Keratinocyte (primary cell): ENCODE measurements around the gene SMIM36. TPM values are rescaled to one million over a fixed set of nuclear protein-coding genes. Genes with fewer than 3 reads are reported as not detected.
"Not testable (repeated sequence)": the region's sequence is repeated elsewhere in the genome, so short reads cannot be mapped to it uniquely, and the experiment has no call there.

Experiments used
- DNase-seq: peaks from one replicate; pipeline ENCODE4 v3.0.0-alpha.2; 2011; ENCODE audit warnings: low read depth, missing footprints, low spot score
- FAIRE-seq: peaks from 2 replicates; lab custom pipeline; 2011; peaks lifted over from hg19 to GRCh38; lab: Jason Lieb, UNC
- H2AFZ ChIP-seq: 2 replicates; pipeline ENCODE4 v1.6.0; 2012; ENCODE audit warnings: low read length, control low read depth, inconsistent platforms; ENCODE audit not compliant: control insufficient read depth
- H3K27ac ChIP-seq: 2 replicates; pipeline ENCODE4 v1.5.1; 2011; ENCODE audit warnings: low read length; ENCODE audit not compliant: control insufficient read depth, insufficient read depth
- H3K27me3 ChIP-seq: 3 replicates; pipeline ENCODE4 v1.6.0; 2011; ENCODE audit warnings: low read length; ENCODE audit not compliant: control insufficient read depth, insufficient read depth; ENCODE audit errors: extremely low read depth
- H3K36me3 ChIP-seq, 2 experiments: 2 replicates in 1 of 2; 3 replicates in 1 of 2; pipeline ENCODE4 v1.5.1; 2011; ENCODE audit warnings: low read length in 2 of 2, mild to moderate bottlenecking in 1 of 2; ENCODE audit not compliant: control insufficient read depth in 2 of 2, insufficient read depth in 2 of 2; ENCODE audit errors: extremely low read depth in 1 of 2
- H3K4me1 ChIP-seq: 3 replicates; pipeline ENCODE4 v1.5.1; 2011; ENCODE audit warnings: low read length; ENCODE audit not compliant: control insufficient read depth, insufficient read depth; ENCODE audit errors: extremely low read depth
- H3K4me2 ChIP-seq: 3 replicates; pipeline ENCODE4 v1.6.0; 2011; ENCODE audit warnings: low read depth, low read length; ENCODE audit not compliant: control insufficient read depth, insufficient read depth; ENCODE audit errors: extremely low read depth
- H3K4me3 ChIP-seq, 3 experiments: fragments of 200-600 bp in 1 of 3; sonication (generic) in 1 of 3; 2 replicates in 2 of 3; 3 replicates in 1 of 3; pipeline ENCODE4 v1.5.1; 2011 to 2016; ENCODE audit warnings: low read length in 3 of 3, mild to moderate bottlenecking in 3 of 3, control low read depth in 2 of 3, inconsistent platforms in 1 of 3, low read depth in 1 of 3, mixed read lengths in 1 of 3, mixed run types in 1 of 3, moderate library complexity in 1 of 3; ENCODE audit not compliant: control insufficient read depth in 2 of 3, insufficient read depth in 2 of 3; ENCODE audit errors: extremely low read depth in 1 of 3
- H3K79me2 ChIP-seq: 2 replicates; pipeline ENCODE4 v1.6.0; 2012; ENCODE audit warnings: low read length; ENCODE audit not compliant: control insufficient read depth, insufficient read depth
- H3K9ac ChIP-seq: 3 replicates; pipeline ENCODE4 v1.6.0; 2011; ENCODE audit warnings: low read length; ENCODE audit not compliant: control insufficient read depth, insufficient read depth; ENCODE audit errors: extremely low read depth
- H3K9me1 ChIP-seq: 3 replicates; pipeline ENCODE4 v1.6.0; 2011; ENCODE audit warnings: low read length; ENCODE audit not compliant: control insufficient read depth, insufficient read depth; ENCODE audit errors: extremely low read depth
- H3K9me3 ChIP-seq: 2 replicates; pipeline ENCODE4 v1.5.1; 2012; ENCODE audit warnings: low read depth, low read length; ENCODE audit not compliant: control insufficient read depth
- H4K20me1 ChIP-seq: 3 replicates; pipeline ENCODE4 v1.6.0; 2011; ENCODE audit warnings: low read length; ENCODE audit not compliant: control insufficient read depth, insufficient read depth; ENCODE audit errors: extremely low read depth
- EZH2 ChIP-seq: IDR thresholded peaks from one replicate; pipeline ENCODE4 v1.6.1; 2012; ENCODE audit warnings: inconsistent platforms, mild to moderate bottlenecking, low read length, moderate library complexity
- dilution Hi-C: fragments of 300-500 bp; cut with MboI; formaldehyde crosslinking; loops from one replicate; pipeline ENCODE4 v1.7.0; 2020; ENCODE audit warnings: low sequenced_read_pairs; ENCODE audit not compliant: extremely low pct_ligation_motif_present
- polyA plus RNA-seq, 5 experiments: library from polyadenylated mRNA; depleted of rRNA in 3 of 5; stranded (reverse) in 3 of 5; stranded (forward) in 1 of 5; unstranded in 1 of 5; fragments of >200 nt; gene quantifications; 1 replicate in 1 of 5; 2 replicates in 3 of 5; 3 replicates in 1 of 5; pipeline versions ENCODE4 v1.2.1 to v1.2.3, GENCODE V29; 2011 to 2012; ENCODE audit warnings: missing spikeins in 2 of 5, low read depth in 1 of 5, low replicate concordance in 1 of 5
- TF ChIP-seq, protein P1 (sequence below), 3 experiments: IDR thresholded peaks in 1 of 3; conservative IDR thresholded peaks in 1 of 3; optimal IDR thresholded peaks in 1 of 3; 2 replicates in 2 of 3; 3 replicates in 1 of 3; pipeline versions ENCODE3 to v1.5.1; 2011; ENCODE audit warnings: low read length in 3 of 3, mild to moderate bottlenecking in 3 of 3, moderate library complexity in 2 of 3, control low read depth in 1 of 3, inconsistent platforms in 1 of 3; ENCODE audit not compliant: insufficient read depth in 2 of 3; ENCODE audit errors: extremely low read depth in 1 of 3

The SMIM36 gene
- polyA plus RNA-seq, 1 donor (not counting 4 experiments of a cell fraction or from before 2014, with no cell fraction given) = not detected

- Histone ChIP-seq H3K27ac (no peak overlapping the region), H3K4me1 (no peaks in the 10 kb centered on the region), H3K9me1 (no peaks in the 10 kb centered on the region), H2AFZ (no peak overlapping the region), H3K4me2 (no peak overlapping the region), H3K9me3 (no peaks in the 10 kb centered on the region), H3K79me2 (no peaks in the 10 kb centered on the region), H3K9ac (no peak overlapping the region), H3K36me3 (peaks cover 3 to 5% of the 10 kb centered on the region in 2 experiments), H4K20me1 (no peaks in the 10 kb centered on the region), H3K27me3 (no peaks in the 10 kb centered on the region), H3K4me3 (no peak overlapping the region)
- DNase-seq (no peak), FAIRE-seq (no peak)
- dilution Hi-C loops = no loop called here
- TF ChIP-seq EZH2 = no peak
- TF ChIP-seq, protein P1, sequence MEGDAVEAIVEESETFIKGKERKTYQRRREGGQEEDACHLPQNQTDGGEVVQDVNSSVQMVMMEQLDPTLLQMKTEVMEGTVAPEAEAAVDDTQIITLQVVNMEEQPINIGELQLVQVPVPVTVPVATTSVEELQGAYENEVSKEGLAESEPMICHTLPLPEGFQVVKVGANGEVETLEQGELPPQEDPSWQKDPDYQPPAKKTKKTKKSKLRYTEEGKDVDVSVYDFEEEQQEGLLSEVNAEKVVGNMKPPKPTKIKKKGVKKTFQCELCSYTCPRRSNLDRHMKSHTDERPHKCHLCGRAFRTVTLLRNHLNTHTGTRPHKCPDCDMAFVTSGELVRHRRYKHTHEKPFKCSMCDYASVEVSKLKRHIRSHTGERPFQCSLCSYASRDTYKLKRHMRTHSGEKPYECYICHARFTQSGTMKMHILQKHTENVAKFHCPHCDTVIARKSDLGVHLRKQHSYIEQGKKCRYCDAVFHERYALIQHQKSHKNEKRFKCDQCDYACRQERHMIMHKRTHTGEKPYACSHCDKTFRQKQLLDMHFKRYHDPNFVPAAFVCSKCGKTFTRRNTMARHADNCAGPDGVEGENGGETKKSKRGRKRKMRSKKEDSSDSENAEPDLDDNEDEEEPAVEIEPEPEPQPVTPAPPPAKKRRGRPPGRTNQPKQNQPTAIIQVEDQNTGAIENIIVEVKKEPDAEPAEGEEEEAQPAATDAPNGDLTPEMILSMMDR (optimal IDR thresholded peaks at IDR 0.05 in 1 of 3, IDR thresholded peaks at IDR 0.05 in 1 of 3, conservative IDR thresholded peaks at IDR 0.05 in 1 of 3; ENCODE audit: extremely low read depth in 1 of 3, insufficient read depth in 2 of 3, low read length in 3 of 3) = no peak
Observed at GRCh38 chr17:55407641-55408566, 103.3 kb downstream of the SMIM36 start.

DNA sequence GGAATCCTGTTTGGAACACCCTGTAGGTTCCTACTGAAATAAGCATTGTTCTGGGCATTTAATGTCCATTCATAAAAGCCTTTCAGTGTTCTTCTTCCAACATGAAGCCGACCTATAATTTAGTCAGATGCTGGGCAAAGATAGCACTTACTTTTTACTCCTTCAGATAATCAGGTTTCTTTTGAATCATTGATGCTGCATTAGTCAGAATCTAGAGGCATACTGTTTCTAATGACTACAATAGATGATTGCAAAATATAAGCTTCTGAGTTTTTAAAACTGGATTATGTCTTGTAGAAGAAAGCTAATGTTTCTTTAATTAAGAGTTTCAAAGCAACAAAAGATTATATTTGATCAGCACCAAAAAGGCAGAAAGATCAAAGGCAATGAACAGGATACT lies 105.7 kb downstream of the SMIM36 start:
- TF ChIP-seq EZH2 = no peak
- TF ChIP-seq, protein P1 (optimal IDR thresholded peaks at IDR 0.05 in 1 of 3, IDR thresholded peaks at IDR 0.05 in 1 of 3, conservative IDR thresholded peaks at IDR 0.05 in 1 of 3; ENCODE audit: extremely low read depth in 1 of 3, insufficient read depth in 2 of 3, low read length in 3 of 3) = no peak
- no peak overlapping the region for H3K27ac ChIP-seq
- peaks cover 3 to 5% of the 10 kb centered on the region in 2 experiments for H3K36me3 ChIP-seq
- H3K4me3 ChIP-seq = no peak overlapping the region
- no peak overlapping the region for H3K4me2 ChIP-seq
- no peaks in the 10 kb centered on the region for H3K9me1 ChIP-seq
- H3K9ac ChIP-seq = no peak overlapping the region
- FAIRE-seq (no peak), DNase-seq (no peak)
- H3K4me1 ChIP-seq = no peaks in the 10 kb centered on the region
- H3K27me3 ChIP-seq = no peaks in the 10 kb centered on the region
- H2AFZ ChIP-seq = no peak overlapping the region
- no peaks in the 10 kb centered on the region for H3K9me3 ChIP-seq
- no peaks in the 10 kb centered on the region for H3K79me2 ChIP-seq
- H4K20me1 ChIP-seq = no peaks in the 10 kb centered on the region
- dilution Hi-C loops = no loop called here

- H3K9me3 ChIP-seq, H2AFZ ChIP-seq, H3K4me3 ChIP-seq, H3K9me1 ChIP-seq, H3K4me1 ChIP-seq, H3K27me3 ChIP-seq, H4K20me1 ChIP-seq, H3K79me2 ChIP-seq, H3K4me2 ChIP-seq, H3K9ac ChIP-seq, H3K36me3 ChIP-seq, H3K27ac ChIP-seq, dilution Hi-C loops, FAIRE-seq, DNase-seq: not testable (repeated sequence)
Observed at GRCh38 chr17:55404197-55404596, 107.1 kb downstream of the SMIM36 start.
